ENCODE data around the gene WDTC1. TPM values are rescaled to one million over a fixed set of nuclear protein-coding genes. Genes with fewer than 3 reads are reported as not detected.
"Not testable (repeated sequence)": the region's sequence is repeated elsewhere in the genome, so short reads cannot be mapped to it uniquely, and the experiment has no call there.

The WDTC1 gene
- total RNA-seq, 1 experiment from 2014 or later: 26.6 TPM

DNA sequence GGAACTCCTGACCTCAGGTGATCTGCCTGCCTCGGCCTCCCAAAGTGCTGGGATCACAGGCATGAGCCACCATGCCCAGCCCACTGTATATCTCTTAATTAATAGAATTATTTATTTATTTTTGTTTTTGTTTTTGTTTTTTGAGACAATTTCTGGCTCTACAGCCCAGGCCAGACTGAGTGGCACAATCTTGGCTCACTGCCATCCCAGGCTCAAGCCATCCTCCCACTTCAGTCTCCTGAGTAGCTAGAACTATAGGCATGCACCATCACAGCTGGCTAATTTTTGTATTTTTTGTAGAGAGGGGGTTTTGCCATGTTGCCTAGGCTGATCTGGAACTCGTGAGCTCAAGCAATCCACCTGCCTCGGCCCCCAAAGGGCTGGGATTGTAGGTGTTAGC lies 15.7 kb upstream of the WDTC1 start:
- Histone ChIP-seq H4K20me1 (ENCODE audit: insufficient read depth) (no peaks in the 10 kb centered on the region), H3K4me1 (ENCODE audit: control insufficient read depth in 1 of 2, insufficient read depth in 2 of 2, low read length in 2 of 2) (no peaks in the 10 kb centered on the region), H3K27ac (ENCODE audit: low read depth, low read length) (no peak overlapping the region), H3K79me2 (ENCODE audit: insufficient read depth, low read length) (no peaks in the 10 kb centered on the region), H3K27me3 (ENCODE audit: insufficient read depth, low read length) (no peaks in the 10 kb centered on the region), H3K9me2 (ENCODE audit: insufficient read depth) (no peaks in the 10 kb centered on the region), H3K4me3 (replicated peaks in 1 of 2; ENCODE audit: low read depth in 1 of 2, low read length in 2 of 2) (no peak overlapping the region), H3K9ac (ENCODE audit: low read length) (no peak overlapping the region), H3K4me2 (ENCODE audit: low read length) (no peak overlapping the region), H3K9me3 (ENCODE audit: control insufficient read depth in 1 of 2, insufficient read depth in 1 of 2, low read depth in 1 of 2, low read length in 2 of 2) (no peaks in the 10 kb centered on the region), H3K36me3 (ENCODE audit: control insufficient read depth in 1 of 2, insufficient read depth in 2 of 2, low read length in 2 of 2) (no peaks in the 10 kb centered on the region), H2AFZ (ENCODE audit: low read depth, low read length, poor library complexity, severe bottlenecking) (no peak overlapping the region)
- BruUV-seq (replicated peaks): no TSS peak
- ATAC-seq: no peak
- ChIA-PET RAD21 (ENCODE audit: low non-redundant PET in 1 of 2, low total read pairs in 2 of 2, uncharacterized antibody in 2 of 2, unreplicated experiment in 2 of 2) (no interaction called here), CTCF (no interaction called here), POLR2A (no interaction called here)
- DNase-seq (ENCODE audit: low read depth, low spot score): no peak
- intact Hi-C loops (cut with micrococcal nuclease): no loop called here
- TF ChIP-seq CEBPB (IDR thresholded peaks at IDR 0.05; ENCODE audit: low read depth): no peak
- TF ChIP-seq, protein P1, sequence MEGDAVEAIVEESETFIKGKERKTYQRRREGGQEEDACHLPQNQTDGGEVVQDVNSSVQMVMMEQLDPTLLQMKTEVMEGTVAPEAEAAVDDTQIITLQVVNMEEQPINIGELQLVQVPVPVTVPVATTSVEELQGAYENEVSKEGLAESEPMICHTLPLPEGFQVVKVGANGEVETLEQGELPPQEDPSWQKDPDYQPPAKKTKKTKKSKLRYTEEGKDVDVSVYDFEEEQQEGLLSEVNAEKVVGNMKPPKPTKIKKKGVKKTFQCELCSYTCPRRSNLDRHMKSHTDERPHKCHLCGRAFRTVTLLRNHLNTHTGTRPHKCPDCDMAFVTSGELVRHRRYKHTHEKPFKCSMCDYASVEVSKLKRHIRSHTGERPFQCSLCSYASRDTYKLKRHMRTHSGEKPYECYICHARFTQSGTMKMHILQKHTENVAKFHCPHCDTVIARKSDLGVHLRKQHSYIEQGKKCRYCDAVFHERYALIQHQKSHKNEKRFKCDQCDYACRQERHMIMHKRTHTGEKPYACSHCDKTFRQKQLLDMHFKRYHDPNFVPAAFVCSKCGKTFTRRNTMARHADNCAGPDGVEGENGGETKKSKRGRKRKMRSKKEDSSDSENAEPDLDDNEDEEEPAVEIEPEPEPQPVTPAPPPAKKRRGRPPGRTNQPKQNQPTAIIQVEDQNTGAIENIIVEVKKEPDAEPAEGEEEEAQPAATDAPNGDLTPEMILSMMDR (IDR thresholded peaks at IDR 0.05 in 2 of 3, conservative IDR thresholded peaks at IDR 0.05 in 1 of 3; ENCODE audit: borderline replicate concordance in 1 of 3, insufficient read depth in 1 of 3, low read depth in 2 of 3, low read length in 2 of 3): no peak
- no peak for TF ChIP-seq SIN3A (IDR thresholded peaks at IDR 0.05; ENCODE audit: low read depth)

GRCh38 chr1:27220096-27220495 lies 14.3 kb upstream of the WDTC1 start:
- H3K27ac ChIP-seq (ENCODE audit: low read depth, low read length): no peak overlapping the region
- H2AFZ ChIP-seq (ENCODE audit: low read depth, low read length, poor library complexity, severe bottlenecking): no peak overlapping the region
- H3K4me1 ChIP-seq (ENCODE audit: control insufficient read depth in 1 of 2, insufficient read depth in 2 of 2, low read length in 2 of 2): no peaks in the 10 kb centered on the region
- H3K36me3 ChIP-seq (ENCODE audit: control insufficient read depth in 1 of 2, insufficient read depth in 2 of 2, low read length in 2 of 2): no peaks in the 10 kb centered on the region
- H3K4me3 ChIP-seq (replicated peaks in 1 of 2; ENCODE audit: low read depth in 1 of 2, low read length in 2 of 2): no peak overlapping the region
- H4K20me1 ChIP-seq (ENCODE audit: insufficient read depth): no peaks in the 10 kb centered on the region
- ChIA-PET CTCF (no interaction called here), POLR2A (interaction anchor here (0.6 kb wide), 1 partner anchor 63 kb away, joined by 4 read pairs; no protein-coding TSS in a partner anchor), RAD21 (ENCODE audit: low non-redundant PET in 1 of 2, low total read pairs in 2 of 2, uncharacterized antibody in 2 of 2, unreplicated experiment in 2 of 2) (no interaction called here)
- intact Hi-C loops (cut with micrococcal nuclease): no loop called here
- H3K9me3 ChIP-seq (ENCODE audit: control insufficient read depth in 1 of 2, insufficient read depth in 1 of 2, low read depth in 1 of 2, low read length in 2 of 2): no peaks in the 10 kb centered on the region
- H3K9ac ChIP-seq (ENCODE audit: low read length): no peak overlapping the region
- H3K27me3 ChIP-seq (ENCODE audit: insufficient read depth, low read length): no peaks in the 10 kb centered on the region
- DNase-seq (ENCODE audit: low read depth, low spot score): no peak
- H3K9me2 ChIP-seq (ENCODE audit: insufficient read depth): no peaks in the 10 kb centered on the region
- no peaks in the 10 kb centered on the region for H3K79me2 ChIP-seq (ENCODE audit: insufficient read depth, low read length)
- TF ChIP-seq POLR2AphosphoS5 (IDR thresholded peaks at IDR 0.05; ENCODE audit: low read depth, low read length): no peak
- TF ChIP-seq SIN3A (IDR thresholded peaks at IDR 0.05; ENCODE audit: low read depth): no peak
- no peak for TF ChIP-seq CBX3 (IDR thresholded peaks at IDR 0.05; ENCODE audit: low read depth)
- TF ChIP-seq SRF (IDR thresholded peaks at IDR 0.05; ENCODE audit: low read depth): no peak
- TF ChIP-seq, protein P2, sequence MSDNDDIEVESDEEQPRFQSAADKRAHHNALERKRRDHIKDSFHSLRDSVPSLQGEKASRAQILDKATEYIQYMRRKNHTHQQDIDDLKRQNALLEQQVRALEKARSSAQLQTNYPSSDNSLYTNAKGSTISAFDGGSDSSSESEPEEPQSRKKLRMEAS (IDR thresholded peaks at IDR 0.05): no peak
- TF ChIP-seq JUND (IDR thresholded peaks at IDR 0.05): no peak
- TF ChIP-seq FOSL1 (IDR thresholded peaks at IDR 0.05; ENCODE audit: low read depth): no peak
- TF ChIP-seq ZNF274 (IDR thresholded peaks at IDR 0.05; ENCODE audit: low read depth, low read length): no peak
- TF ChIP-seq ZFX (IDR thresholded peaks at IDR 0.05): no peak
- no peak for ATAC-seq
- BruUV-seq (replicated peaks): no TSS peak
- no peak overlapping the region for H3K4me2 ChIP-seq (ENCODE audit: low read length)

DNA sequence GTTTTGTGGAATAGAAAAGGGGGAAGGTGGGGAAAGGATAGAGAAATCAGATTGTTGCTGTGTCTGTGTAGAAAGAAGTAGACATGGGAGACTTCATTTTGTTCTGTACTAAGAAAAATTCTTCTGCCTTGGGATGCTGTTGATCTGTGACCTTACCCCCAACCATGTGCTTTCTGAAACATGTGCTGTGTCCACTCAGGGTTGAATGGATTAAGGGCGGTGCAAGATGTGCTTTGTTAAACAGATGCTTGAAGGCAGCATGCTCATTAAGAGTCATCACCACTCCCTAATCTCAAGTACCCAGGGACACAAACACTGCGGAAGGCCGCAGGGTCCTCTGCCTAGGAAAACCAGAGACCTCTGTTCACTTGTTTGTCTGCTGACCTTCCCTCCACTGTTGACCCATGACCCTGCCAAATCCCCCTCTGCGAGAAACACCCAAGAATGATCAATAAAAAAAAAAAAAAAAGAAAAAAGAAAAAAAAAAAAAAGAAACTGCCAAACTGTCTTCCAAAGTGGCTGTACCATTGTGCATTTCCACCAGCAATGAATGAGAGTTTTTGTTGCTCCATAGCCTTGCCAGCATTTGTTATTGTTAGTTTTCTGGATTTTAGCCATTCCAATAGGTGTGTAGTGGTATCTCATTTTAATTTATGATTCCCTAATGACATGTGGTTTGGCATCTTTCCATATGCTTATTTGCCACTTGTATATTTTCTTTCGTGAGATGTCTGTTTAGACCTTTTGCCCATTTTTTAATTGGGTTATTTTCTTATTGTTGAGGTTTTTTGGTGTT lies 13.5 kb upstream of the WDTC1 start:
- BruUV-seq (replicated peaks); DNase-seq (ENCODE audit: low read depth, low spot score); ATAC-seq; H3K4me1 ChIP-seq (ENCODE audit: control insufficient read depth in 1 of 2, insufficient read depth in 2 of 2, low read length in 2 of 2); H3K4me3 ChIP-seq (replicated peaks in 1 of 2; ENCODE audit: low read depth in 1 of 2, low read length in 2 of 2); RAD21 ChIA-PET (ENCODE audit: low non-redundant PET in 1 of 2, low total read pairs in 2 of 2, uncharacterized antibody in 2 of 2, unreplicated experiment in 2 of 2); intact Hi-C loops (cut with micrococcal nuclease); H3K27me3 ChIP-seq (ENCODE audit: insufficient read depth, low read length); H2AFZ ChIP-seq (ENCODE audit: low read depth, low read length, poor library complexity, severe bottlenecking); H3K9me2 ChIP-seq (ENCODE audit: insufficient read depth); H4K20me1 ChIP-seq (ENCODE audit: insufficient read depth); H3K36me3 ChIP-seq (ENCODE audit: control insufficient read depth in 1 of 2, insufficient read depth in 2 of 2, low read length in 2 of 2); H3K4me2 ChIP-seq (ENCODE audit: low read length); H3K79me2 ChIP-seq (ENCODE audit: insufficient read depth, low read length); H3K9ac ChIP-seq (ENCODE audit: low read length); H3K9me3 ChIP-seq (ENCODE audit: control insufficient read depth in 1 of 2, insufficient read depth in 1 of 2, low read depth in 1 of 2, low read length in 2 of 2); CTCF ChIA-PET; H3K27ac ChIP-seq (ENCODE audit: low read depth, low read length): not testable (repeated sequence)
- POLR2A ChIA-PET: interaction anchor here (0.6 kb wide), 1 partner anchor 64 kb away, joined by 4 read pairs; no protein-coding TSS in a partner anchor

Measured in HCT116 (cell line).